GDM1 (cell line): ENCODE data around the gene EWSR1.
"Not testable (repeated sequence)": the region's sequence is repeated elsewhere in the genome, so short reads cannot be mapped to it uniquely, and the experiment has no call there.

Source experiments
- DNase-seq: peaks from one replicate; lab custom pipeline; 2025; lab: John Stamatoyannopoulos, UW

EWSR1 gene

DNA sequence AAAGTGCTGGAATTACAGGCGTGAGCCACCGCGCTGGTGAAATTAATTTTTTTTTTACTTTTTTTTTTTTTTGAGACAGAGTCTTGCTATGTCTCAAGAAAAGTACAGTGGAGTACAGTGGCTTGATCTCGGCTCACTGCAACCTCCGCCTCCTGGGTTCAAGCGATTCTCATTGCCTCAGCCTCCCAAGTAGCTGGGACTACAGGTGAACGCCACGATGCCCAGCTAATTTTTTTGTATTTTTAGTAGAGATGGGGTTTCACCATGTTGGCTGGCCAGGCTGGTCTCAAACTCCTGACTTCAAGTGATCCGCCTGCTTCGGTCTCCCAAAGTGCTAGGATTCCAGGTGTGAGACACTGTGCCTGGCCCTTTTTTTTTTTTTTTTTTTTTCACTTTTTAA is 20.2 kb upstream of the EWSR1 start:
- not testable (repeated sequence) for DNase-seq

DNA sequence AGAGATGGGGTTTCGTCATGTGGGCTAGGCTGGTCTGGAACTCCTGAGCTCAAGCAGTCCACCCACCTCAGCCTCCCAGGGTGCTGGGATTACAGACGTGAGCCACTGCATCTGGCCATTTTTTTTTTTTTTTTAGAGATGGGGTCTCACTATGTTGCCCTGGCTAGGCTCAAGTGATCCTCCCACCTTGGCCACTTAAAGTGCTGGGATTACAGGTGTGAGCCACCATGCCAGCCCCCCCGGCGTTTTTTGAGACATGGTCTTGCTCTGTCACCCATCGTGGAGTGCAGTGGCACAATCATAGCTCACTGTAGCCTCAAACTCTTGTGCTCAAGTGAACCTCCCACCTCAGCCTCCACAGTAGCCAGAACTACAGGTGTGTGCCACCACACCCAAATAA is 16.8 kb upstream of the EWSR1 start:
- DNase-seq: no peak

DNA sequence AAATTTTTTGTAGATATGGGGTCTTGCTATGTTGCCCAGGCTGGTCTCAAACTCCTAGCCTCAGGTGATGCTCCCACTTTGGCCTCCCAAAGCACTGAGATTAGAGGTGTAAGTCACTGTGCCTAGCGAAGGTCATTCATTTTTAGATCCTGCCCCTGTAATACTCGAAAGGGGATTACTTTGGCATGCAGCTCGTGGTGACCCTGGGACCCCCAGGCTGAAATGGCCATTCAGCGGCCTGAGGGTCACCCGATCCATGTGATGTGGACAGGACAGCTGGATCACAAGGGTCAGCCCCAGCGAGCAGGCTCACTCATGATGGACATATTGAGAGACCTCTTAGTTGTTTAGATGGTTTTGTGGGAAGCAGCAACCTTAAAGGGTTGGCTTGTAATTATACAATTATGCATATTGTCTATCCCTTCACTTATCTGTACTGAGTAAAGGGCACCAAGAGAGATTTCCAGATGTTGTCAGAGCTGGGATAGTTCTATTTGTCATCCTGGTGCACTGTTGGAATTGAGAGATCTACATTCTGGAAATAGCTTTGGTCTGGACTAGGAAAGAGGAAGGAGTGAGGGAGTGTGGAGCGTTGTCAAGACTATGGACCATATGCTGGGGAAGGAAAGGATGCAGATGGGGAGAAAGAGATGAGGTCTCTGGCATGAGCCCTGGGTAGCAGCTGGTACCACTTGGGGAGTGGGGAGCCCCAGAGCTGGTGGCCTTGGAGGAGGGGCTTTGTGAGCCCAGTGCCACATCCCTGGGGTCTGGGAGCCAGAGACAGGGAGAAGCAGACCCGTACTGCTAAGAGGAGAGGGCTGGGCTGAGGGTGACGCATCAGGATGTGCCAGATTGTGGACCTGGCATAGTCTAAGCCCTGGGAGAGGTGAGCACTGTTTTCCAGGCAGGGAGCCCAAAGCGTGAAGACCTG is 15.8 kb upstream of the EWSR1 start:
- DNase-seq: no peak

DNA sequence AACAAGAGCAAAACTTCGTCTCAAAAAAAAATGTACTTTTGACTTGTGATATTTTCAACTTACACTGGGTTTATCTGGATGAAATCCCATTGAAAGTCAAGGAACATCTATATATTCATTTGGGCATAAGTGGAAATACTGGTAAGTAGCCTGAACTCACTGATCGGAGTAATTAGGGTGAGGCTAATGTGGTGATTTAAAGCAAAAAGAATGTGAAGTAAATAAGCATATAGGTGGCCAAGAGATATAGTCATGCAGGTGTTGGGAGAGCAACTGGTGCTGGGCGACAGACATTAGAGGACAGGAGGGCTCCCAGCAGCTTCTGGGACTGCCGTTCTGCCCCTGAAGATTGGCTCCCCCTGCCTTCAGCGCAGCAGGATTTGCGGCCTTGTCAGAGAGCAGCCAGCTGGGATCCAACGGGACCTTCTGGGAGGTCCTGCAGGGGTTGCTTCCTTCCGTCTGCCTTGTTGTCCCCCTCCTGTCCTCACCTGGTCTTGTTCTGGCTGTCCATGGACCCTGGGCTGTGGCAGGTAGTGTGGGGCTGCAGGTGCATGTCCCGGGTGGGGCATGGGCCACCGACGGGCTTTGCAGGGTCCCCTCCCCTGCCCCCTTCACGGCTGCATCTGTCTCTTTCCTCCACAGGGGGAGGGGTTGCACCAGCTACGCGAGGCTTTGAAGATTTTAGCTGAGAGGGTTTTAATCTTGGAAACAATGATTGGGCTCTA is 14.3 kb upstream of the EWSR1 start:
- DNase-seq: no peak

DNA sequence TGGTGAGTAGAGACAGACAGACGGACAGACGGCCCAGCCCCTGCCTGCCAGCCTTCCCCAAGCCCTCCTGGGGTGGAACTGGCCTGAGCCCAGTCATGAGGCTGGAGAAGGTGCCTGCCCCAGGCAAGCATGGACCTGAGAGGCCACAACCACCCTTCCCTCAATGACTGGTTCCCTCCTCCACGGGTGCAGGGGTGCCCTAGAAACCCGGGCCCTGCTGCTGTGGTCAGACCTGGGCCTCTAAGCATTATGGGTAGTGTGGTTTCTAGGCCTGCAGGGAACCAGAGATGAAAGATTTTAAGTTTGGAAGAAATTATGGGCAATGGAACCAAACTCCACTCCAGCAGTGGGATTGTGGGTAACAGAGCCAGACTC is 13.8 kb upstream of the EWSR1 start:
- DNase-seq: no peak

DNA sequence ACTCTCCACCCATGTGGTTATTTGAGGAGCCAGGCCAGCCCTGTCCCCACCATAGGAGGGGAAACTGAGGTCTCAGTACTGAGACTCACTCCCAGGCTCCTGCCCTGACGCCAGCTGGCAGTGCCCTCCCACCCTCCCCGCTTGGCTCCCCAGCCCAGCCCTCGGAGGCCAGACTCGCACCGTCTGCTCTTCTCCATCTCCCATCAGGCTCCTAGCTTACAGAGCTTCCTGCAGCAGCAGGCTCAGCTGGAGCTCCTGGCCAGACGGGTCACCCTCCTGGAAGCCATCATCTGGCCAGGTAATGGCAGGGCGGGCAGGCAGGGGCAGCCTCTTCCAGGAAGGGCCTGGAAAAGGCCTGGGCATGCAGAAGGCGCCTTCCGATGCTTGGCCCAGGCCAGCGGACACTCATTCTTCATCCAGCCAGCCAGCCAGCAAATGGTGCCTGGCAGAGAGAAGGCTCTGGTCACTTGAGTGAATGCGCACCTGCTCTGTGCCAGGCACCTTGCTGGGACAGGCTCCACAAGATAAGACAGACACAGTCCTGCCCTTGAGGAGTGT is 12.9 kb upstream of the EWSR1 start:
- no peak for DNase-seq

DNA sequence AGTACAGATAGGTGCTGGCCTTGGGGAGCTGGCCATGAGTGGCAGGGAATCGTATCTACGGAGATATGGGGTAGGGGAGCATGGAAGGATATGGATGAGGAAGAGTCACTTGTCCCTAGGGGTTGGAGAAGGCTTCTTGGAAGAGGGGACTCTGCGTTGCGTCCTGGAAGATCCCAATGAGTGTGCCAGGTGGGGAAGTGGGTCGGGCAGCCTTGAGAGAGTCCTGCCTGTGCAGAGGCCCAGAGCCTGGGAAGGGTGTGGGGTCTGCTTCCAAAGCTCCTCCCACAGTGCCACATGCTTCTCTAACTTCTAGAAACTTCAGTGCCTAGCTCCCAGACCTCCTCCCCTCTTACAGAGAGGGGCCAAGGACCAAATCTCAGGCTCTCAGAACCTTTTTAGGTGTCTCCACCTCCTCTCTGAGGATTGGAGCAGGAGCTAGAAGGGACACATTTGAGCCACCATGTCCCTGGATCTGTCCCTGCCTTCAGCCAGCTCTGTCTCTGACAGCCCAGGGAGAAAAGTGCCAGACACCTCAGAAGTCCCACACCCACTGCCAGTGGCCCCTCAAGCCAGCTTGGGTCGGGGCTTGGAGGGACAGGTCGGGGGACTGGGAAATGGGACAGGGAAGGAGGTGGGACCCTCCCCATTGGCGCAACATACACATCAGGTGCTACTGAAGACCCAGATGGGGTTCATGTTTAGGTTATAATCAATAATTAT is 11.3 kb upstream of the EWSR1 start:
- no peak for DNase-seq

DNA sequence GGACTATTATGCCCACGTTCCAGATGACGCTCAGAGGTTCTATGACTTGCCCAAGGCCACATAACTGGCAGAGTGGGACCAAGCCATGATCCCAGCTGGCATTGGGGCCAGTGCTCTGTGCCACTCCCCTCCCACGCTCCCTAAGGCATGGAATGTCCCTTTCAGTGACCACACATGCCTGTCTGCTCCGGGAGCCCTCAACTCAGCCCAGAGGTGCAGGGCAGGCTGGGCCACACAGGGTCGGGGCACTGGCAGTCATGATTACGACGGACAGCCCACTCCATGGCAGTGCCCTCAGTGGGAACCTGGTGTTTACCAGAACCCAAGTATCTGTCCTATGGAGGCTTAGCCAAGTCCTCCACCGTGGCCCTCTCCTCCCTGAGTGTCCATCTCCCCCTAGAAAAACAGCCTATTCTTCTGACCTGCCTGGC is 10.3 kb upstream of the EWSR1 start:
- no peak for DNase-seq

DNA sequence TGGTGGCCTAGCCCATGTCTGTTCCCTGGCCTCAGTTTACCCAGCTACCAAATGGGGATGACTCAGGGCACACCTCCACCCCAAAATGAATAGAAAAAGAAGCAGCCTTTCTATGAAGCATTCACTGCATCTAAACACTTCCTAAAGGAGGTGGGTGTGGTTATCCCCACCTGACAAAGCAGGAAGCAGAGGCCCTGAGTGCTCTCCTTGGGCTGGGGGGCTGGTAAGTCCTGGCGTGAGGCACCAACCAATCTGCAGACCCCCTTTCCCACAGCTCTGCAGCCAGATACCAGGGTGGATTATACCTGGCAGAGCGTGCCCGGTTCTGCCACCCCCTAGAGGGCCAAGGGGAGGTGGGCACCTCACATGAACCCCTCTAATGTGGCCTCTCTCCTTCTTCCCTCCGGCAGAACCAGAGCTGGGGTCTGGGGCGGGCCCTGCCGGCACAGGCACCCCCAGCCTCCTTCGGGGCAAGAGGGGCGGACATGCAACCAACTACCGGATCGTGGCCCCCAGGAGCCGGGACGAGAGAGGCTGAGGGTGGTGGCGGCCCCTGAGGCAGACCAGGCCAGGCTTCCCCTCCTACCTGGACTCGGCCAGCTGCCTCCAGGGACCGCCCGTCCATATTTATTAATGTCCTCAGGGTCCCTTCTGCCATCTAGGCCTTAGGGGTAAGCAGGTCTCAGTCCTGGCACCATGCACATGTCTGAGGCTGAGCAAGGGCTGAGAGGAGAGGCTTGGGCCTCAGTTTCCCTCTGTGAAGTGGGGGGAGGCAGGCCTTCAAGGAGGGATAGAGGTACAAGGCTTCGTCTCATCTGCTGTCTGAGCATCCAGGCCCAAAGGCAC is 9.4 kb upstream of the EWSR1 start:
- DNase-seq: no peak

DNA sequence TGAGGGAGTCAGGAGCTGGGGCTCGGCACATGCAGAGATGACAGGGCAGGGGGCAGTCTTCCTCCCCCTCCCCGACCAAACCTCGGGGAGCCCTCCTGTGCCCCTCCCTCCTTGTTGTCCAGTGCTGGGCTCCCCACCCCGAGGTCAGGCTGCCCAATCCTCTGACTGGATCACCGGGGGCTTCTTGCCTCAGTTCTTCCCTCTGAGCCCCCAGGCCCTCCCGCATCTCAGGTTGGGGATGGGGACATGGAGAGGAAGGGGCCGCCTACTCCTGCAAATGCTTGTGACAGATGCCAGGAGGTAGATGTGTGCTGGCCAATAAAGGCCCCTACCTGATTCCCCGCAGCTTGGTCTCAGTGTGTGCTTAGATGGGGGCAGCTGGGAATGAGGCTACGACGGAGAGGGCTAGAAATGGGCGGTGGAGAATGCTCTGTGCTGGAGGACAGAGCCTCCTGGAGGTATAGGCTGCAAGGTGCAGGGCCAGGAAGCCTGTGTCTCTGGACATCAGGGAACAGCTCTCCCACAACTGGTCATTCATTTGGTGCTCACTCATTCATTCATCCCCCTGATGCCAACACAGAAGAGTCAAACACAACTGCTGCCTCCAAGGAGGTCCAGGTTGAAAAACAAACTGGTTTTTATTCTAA is 8.7 kb upstream of the EWSR1 start:
- no peak for DNase-seq

DNA sequence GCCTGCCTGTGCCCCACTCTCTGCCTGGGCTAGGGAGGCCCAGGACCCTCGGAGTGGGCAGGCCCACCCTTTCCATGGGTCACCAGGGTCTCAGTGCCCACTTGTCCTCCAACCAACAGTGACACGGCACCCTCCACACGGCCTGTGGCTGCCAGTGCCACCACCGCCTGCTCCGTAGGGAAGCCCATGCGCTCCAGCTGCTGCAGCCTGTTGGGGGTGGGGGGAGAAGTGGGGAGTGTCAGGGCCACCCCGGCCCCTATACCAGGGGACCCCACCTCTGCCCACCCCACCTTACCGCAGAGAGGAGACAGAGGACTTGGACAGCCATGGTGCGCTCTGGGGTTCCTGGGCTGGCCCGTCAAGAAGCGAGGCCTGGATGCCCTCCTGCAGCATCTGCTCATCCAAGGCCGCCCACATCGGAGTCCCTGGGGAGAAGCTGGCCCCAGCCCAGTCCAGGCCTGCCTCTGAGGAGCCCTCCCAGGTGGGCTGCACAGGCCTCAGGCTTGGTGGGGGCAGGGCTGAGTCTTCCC is 8.0 kb upstream of the EWSR1 start:
- DNase-seq: no peak

DNA sequence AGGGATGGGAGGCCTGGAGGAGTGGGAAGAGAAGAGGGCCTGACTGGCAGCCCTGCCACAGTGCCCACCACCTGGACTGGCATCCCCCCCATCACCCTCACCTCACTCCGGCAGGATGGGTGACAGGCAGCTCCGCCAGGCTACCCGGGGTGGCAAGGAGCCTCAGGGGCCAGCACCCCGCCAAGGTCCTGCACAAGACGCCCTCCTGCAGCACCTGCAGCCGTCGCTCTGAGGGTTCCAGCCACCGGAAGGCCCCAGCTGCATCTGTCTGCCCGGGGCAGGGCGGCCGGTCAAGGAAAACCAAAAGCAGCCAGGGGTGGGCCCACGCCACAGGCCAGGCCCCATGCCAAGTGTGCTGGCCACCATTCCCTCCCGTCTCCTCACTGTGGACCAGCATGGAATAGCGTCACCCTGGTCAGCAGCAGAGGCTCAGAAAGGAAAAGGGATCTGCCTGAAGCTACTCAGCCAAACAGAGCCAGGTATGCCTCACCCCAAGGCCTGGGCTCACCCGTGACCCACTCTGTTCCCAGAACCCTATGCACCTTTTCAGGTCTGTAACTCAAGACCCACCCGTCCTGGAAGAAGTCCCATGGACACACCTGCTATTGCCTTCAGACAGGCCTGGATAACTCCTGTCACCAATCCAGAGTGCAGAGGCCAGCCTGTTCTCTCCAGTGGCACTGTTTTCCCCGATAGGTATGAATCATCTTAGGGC is 7.3 kb upstream of the EWSR1 start:
- no peak for DNase-seq

DNA sequence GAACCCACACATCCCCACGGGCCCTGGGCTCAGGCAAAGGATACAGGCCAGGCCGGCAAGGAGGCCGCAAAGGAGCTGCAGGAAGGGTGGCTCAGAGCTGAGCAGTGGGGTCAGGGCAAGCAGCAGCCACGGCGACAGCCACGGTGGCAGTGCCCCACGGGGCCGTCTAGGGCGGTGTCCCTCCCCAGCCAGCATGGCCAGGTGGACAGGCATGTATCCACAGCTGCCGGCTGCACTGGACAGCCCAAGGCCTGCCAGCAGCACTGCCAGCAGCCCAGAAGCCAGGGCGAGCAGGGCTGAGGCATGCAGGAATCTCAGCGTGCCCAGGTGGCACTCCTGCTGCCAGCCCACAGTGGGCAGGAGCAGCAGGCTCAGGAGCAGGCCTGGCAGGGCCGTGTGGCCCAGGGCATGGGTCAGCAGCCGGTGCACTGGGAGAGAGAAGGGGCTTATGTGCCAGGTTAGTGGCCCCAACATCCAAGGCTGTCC is 4.2 kb upstream of the EWSR1 start:
- DNase-seq: no peak

DNA sequence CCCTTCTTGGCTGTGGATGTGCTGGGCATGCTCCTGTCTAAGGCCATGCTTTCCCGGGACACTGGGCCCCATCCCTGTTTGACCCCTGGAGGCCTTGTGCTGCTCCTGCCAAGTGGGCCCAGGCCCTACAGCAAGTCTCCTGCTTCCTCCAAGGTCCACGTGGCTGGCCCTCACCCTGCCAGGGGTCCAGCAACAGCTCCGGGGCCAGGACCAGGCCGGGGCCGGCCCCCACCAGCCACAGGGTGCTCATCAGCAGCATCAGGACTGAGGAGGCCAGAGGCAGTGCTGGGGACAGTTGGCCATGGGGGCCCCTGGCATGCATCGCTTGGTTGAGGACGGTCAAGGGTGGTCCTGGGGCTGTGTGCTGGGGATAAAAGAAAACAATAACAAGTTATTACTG is 2.8 kb upstream of the EWSR1 start:
- DNase-seq: no peak

DNA sequence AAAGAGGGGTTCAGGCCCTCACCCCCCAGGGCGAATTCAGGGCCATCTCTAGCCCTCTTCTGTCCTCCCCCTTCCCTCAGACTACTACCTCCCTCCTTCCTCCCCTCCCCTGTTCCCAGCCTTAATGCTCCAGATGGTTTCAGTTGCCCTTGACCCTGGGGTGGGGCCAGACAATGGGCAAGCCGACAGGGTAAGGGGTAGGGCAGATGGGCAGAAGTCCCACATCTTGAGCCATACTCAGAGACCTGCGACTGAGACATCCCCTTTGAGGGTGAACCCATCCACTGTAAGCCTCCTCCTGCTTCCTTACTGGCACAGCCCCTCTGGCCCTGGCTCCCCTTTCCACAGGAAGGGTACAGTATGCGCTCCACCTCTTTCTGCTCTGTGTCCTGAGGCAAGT is 2.1 kb upstream of the EWSR1 start:
- DNase-seq: no peak

DNA sequence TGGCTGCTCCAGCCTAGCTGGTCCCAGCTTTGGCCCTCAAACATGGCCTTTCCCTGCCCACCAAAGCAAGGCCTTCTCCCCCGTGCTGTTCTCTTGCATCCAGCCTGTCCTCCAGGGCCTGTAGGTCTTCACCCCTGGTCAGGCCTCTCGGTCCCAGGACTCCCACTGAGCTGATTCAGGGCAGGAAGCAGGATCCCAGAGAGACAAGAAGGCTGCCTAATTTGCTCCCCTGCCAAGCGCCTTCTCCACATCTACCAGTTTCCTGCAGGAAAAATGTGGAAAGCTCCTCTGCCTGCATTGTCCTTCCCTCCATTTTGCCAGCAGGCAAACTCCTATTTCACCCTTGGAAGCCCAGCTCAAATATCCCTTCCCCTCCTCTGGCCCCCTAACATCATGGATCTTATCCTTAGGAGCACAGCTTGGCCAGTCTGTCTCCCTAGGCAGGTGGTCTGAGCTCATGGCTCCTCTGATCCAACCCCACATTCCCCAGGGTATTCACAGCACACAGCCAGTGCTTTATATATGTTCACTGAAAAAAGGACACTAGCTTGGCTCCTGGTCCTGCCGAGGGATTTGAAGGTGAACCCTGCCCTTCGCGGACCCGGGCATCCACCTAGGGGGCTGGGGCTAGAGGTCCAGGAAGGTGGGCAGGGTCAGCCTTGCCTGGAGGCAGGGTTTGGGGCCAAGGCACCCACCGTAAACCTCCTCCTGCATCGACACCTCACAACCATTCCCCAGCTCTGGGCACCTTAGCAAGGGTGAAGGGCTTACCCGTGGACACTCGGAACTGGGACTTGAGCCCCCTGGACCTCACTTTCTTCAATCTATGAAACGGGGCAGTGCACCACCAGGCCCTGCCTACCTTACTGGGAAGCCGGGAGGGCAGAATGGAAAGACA is 1.3 kb upstream of the EWSR1 start:
- DNase-seq: no peak

DNA sequence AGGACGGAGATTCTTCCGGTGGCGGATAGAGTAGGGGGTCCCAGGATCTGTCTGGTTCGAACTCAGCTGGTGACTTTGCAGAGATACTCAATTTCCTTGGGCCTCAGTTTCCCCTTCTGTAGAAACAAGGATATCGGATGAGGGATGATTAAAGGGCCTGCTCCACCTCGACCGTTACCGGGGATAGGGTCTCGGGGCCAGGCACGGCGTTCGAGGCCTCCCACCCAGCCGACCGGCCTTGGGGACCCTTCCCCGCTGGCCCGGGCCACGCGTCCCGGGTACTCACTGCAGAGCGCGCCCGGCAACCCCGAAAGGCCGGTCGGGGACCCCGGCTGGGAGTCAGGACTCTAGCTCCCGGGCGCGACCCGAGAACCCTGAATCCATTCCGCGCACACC is 608 bp upstream of the EWSR1 start:
- no peak for DNase-seq

DNA sequence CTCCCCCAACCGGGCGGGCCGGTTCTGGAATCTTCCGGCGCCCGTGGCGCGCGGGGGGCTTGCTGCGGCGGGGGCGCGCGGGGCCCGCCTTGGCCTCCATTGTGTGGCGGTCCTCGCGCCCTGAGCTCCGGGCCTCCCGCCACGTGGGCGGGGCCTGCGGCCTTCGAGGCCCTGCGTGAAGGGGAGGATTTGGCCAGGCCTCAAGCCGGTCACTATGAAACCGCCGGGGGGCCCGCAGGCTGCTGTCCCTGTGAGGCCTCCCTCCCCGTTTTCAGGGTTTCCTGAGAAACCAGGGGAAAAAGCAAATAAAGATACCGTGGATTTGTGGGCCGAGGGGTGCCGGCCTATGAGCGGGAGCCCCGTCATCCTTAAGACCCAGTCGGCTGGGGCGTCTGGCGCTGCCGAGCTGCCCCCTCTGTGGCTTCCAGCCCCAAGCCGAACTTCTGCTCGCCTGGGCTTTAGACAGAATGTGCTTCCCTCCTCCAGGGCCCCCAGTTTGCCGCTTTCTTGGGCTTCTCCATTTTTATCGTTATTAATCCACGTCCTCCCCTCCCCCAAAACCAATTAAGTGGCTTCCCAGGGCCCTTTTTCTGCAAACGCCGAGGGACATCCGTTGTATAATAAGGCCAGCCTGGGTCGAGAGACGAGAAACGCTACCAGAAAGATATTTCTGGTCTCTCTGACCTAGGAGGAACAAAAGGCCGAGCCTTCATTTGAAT is 602 bp downstream of the EWSR1 start:
- DNase-seq: no peak
